GM18868 (cell line): ENCODE data around the gene FBN2.
"Not testable (repeated sequence)": the region's sequence is repeated elsewhere in the genome, so short reads cannot be mapped to it uniquely, and the experiment has no call there.

Experiments
- ATAC-seq: cut with Tn5 transposase; IDR thresholded peaks from one replicate; pipeline ENCODE4 v1.9.1; 2021; ENCODE audit warnings: mild to moderate bottlenecking, moderate library complexity; ENCODE audit not compliant: unreplicated experiment

Gene FBN2

GRCh38 chr5:128427921-128428320, 110.1 kb downstream of the FBN2 start:
- no peak for ATAC-seq

- ATAC-seq = peak; percentile 65
These were observed 111.9 kb downstream of the FBN2 start for GRCh38 chr5:128426090-128426534.

- no peak for ATAC-seq
These were observed 113.4 kb downstream of the FBN2 start for GRCh38 chr5:128424646-128425045.

- no peak for ATAC-seq
These were observed 115.4 kb downstream of the FBN2 start for GRCh38 chr5:128422612-128423011.

GRCh38 chr5:128414469-128414868, 123.6 kb downstream of the FBN2 start:
- no peak for ATAC-seq

GRCh38 chr5:128413356-128413755, 124.7 kb downstream of the FBN2 start:
- no peak for ATAC-seq

GRCh38 chr5:128412145-128412930, 125.7 kb downstream of the FBN2 start:
- no peak for ATAC-seq

- no peak for ATAC-seq
These were observed 128.8 kb downstream of the FBN2 start for GRCh38 chr5:128409166-128409800.

GRCh38 chr5:128408622-128409021, 129.4 kb downstream of the FBN2 start:
- ATAC-seq = peak; percentile 49

GRCh38 chr5:128407944-128408343, 130.1 kb downstream of the FBN2 start:
- no peak for ATAC-seq

GRCh38 chr5:128406803-128407202, 131.2 kb downstream of the FBN2 start:
- ATAC-seq = no peak

GRCh38 chr5:128405159-128405558, 132.9 kb downstream of the FBN2 start:
- ATAC-seq = no peak

GRCh38 chr5:128403333-128403732, 134.7 kb downstream of the FBN2 start:
- no peak for ATAC-seq

GRCh38 chr5:128402506-128402905, 135.5 kb downstream of the FBN2 start:
- ATAC-seq = no peak

GRCh38 chr5:128400766-128401165, 137.3 kb downstream of the FBN2 start:
- not testable (repeated sequence) for ATAC-seq

GRCh38 chr5:128399111-128399510, 138.9 kb downstream of the FBN2 start:
- ATAC-seq = no peak

- ATAC-seq = no peak
These were observed 140.2 kb downstream of the FBN2 start for GRCh38 chr5:128397876-128398275.

GRCh38 chr5:128395073-128395472, 143.0 kb downstream of the FBN2 start:
- no peak for ATAC-seq

- ATAC-seq = no peak
These were observed 154.0 kb downstream of the FBN2 start for GRCh38 chr5:128384068-128384467.

GRCh38 chr5:128380337-128380736, 157.7 kb downstream of the FBN2 start:
- no peak for ATAC-seq

- ATAC-seq = no peak
These were observed 159.4 kb downstream of the FBN2 start for GRCh38 chr5:128378632-128379031.

- no peak for ATAC-seq
These were observed 159.8 kb downstream of the FBN2 start for GRCh38 chr5:128378196-128378595.
